Chondrocyte (in vitro differentiated cells): Measurements from ENCODE around the gene NEURL2. TPM values are rescaled to one million over a fixed set of nuclear protein-coding genes. Genes with fewer than 3 reads are reported as not detected.

Experiments used
- DNase-seq: peaks from one replicate; pipeline ENCODE4 v3.0.0; 2021; ENCODE audit warnings: mixed read lengths, low spot score
- H3K27ac Mint-ChIP-seq: one replicate; pipeline ENCODE4 v1.8.0; 2021; ENCODE audit warnings: mild to moderate bottlenecking, moderate library complexity, mixed read lengths; ENCODE audit not compliant: unreplicated experiment
- H3K27me3 Mint-ChIP-seq: 2 replicates; pipeline ENCODE4 v1.8.0; 2021; ENCODE audit warnings: low read depth, mixed read lengths
- H3K36me3 Mint-ChIP-seq: 2 replicates; pipeline ENCODE4 v1.8.0; 2021; ENCODE audit warnings: low read depth, mixed read lengths
- H3K4me1 Mint-ChIP-seq: 2 replicates; pipeline ENCODE4 v1.8.0; 2021; ENCODE audit warnings: low read depth, mild to moderate bottlenecking, mixed read lengths
- H3K4me3 Mint-ChIP-seq: one replicate; pipeline ENCODE4 v1.8.0; 2021; ENCODE audit warnings: mild to moderate bottlenecking, moderate library complexity, mixed read lengths; ENCODE audit not compliant: unreplicated experiment
- H3K9me3 Mint-ChIP-seq: 2 replicates; pipeline ENCODE4 v1.8.0; 2021; ENCODE audit warnings: low read depth, mixed read lengths
- CTCF ChIP-seq: fragments of 200-600 bp; sonication (generic); IDR thresholded peaks from 2 replicates; pipeline ENCODE4 v1.5.0; 2021; ENCODE audit warnings: antibody characterized with exemption, mild to moderate bottlenecking, moderate library complexity
- total RNA-seq: library from RNA; stranded (reverse); gene quantifications from 3 replicates; pipeline ENCODE4 v1.2.1, GENCODE V29; 2021

The NEURL2 gene
- total RNA-seq, 1 donor from 2014 or later: 1.8 TPM

DNA sequence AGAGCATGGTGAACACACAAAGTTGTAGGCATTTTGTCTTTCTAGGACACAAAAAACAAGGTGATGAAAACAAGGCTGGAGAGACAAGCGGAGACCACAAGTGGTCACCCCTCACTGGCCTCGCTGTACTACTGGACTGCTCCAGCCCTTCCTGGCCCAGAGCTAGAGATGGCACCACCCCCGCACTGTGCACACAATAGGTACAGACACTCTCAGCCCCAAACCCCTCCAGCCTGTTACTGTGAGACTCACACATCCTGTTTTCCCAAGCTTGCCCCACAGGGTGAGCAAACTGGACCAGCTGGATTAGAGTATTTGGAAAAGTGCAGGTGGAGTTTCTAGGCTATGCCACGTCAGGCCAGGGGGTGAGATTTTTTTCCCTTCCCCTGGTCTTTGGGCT is 18.4 kb downstream of the NEURL2 start:
- Mint-ChIP-seq H3K4me3 (no peak overlapping the region), H3K36me3 (peaks cover 5% of the 10 kb centered on the region), H3K27ac (no peak overlapping the region), H3K9me3 (no peaks in the 10 kb centered on the region), H3K4me1 (peaks cover 6% of the 10 kb centered on the region), H3K27me3 (no peaks in the 10 kb centered on the region)
- no peak for TF ChIP-seq CTCF
- DNase-seq: no peak

DNA sequence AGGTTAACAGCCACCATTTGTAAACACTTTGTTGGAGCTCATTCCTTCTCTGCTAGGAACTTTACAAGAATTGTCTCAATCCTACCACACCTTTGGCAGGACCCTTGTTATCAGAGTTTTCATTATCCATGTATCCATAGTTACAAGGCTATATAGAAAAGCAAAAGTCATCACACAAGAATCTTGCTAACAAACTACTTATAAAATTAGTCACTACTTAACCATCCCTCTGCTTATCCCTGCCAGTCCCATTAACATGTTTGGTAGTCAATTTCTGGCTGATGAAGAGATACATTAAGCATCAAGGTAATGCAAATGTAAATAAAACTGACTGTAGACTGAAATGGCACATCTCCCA is 23.2 kb downstream of the NEURL2 start:
- DNase-seq: no peak
- Mint-ChIP-seq H3K27me3 (no peaks in the 10 kb centered on the region), H3K4me1 (peaks cover 8% of the 10 kb centered on the region), H3K4me3 (no peak overlapping the region), H3K27ac (no peak overlapping the region), H3K36me3 (no peaks in the 10 kb centered on the region), H3K9me3 (no peaks in the 10 kb centered on the region)
- no peak for TF ChIP-seq CTCF

DNA sequence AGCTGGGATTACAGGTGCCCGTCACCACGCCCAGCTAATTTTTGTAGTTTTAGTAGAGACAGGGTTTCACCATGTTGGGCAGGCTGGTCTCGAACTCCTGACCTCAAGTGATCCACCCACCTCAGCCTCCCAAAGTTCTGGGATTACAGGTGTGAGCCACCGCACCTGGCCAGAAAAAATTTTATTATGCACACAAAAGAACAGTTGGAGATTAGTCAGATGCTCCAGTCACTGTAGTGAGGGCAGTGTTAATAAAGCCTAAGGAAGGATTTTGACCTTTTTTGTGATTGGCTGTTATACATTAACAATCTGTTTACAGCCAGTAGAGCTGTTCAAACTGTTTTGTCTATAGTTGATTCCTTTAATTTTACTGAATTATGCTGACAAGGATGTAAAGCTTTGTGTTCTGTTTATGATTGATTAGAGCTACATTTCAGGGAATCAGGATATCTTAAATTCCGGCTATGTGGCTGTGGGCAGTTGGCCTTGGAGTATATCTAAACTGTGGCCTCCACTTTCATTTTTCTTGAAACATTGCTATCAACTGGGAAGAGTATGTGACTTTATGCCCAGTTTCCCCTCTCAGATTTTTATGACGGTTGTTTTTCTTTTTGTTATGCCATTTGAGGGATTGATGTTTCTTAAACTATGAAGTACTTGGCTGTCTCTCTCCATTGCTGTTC is 23.7 kb downstream of the NEURL2 start:
- Mint-ChIP-seq H3K4me1 (peaks cover 8% of the 10 kb centered on the region), H3K27ac (no peak overlapping the region), H3K4me3 (no peak overlapping the region), H3K27me3 (no peaks in the 10 kb centered on the region), H3K36me3 (no peaks in the 10 kb centered on the region), H3K9me3 (no peaks in the 10 kb centered on the region)
- no peak for TF ChIP-seq CTCF
- DNase-seq: no peak

- Mint-ChIP-seq H3K9me3 (no peaks in the 10 kb centered on the region), H3K4me1 (peaks cover 8% of the 10 kb centered on the region), H3K27me3 (no peaks in the 10 kb centered on the region), H3K4me3 (no peak overlapping the region), H3K27ac (no peak overlapping the region), H3K36me3 (no peaks in the 10 kb centered on the region)
- no peak for DNase-seq
- TF ChIP-seq CTCF: no peak
Observed at GRCh38 chr20:45866454-45866853, 24.6 kb downstream of the NEURL2 start.

- Mint-ChIP-seq H3K27me3 (no peaks in the 10 kb centered on the region), H3K27ac (no peak overlapping the region), H3K4me1 (peaks cover 26% of the 10 kb centered on the region), H3K9me3 (no peaks in the 10 kb centered on the region), H3K36me3 (peaks cover 3% of the 10 kb centered on the region), H3K4me3 (no peak overlapping the region)
- no peak for DNase-seq
- no peak for TF ChIP-seq CTCF
Observed at GRCh38 chr20:45863543-45864470, 27.2 kb downstream of the NEURL2 start.
